K562 treated with DMSO at 1 percent for 4 hours (cell line): ENCODE data around the gene HOMER2. TPM values are rescaled to one million over a fixed set of nuclear protein-coding genes. Genes with fewer than 3 reads are reported as not detected.

ENCODE experiments used
- total RNA-seq: library from RNA; unstranded; fragments of 300-600 nt; gene quantifications from 2 replicates; pipeline ENCODE4 v1.2.3, GENCODE V29; 2022; ENCODE audit not compliant: insufficient read depth

HOMER2 gene
- 2.5 TPM in 1 of 2 replicates, not detected in the other for total RNA-seq

GRCh38 chr15:82952158-82953081, at the start of gene HOMER2:
HOMER2 (minus strand) TSS chr15:82952720; CDS start chr15:82952535, 185 bp downstream.

GRCh38 chr15:82985688-82986441, 33.3 kb upstream of the HOMER2 start, which contains the start of gene RAMAC:
RAMAC (plus strand) TSS chr15:82986210; CDS start chr15:82989019, 2,809 bp downstream.

GRCh38 chr15:82809308-82810060, 143.0 kb downstream of the HOMER2 start, which contains the start of gene WHAMM:
WHAMM (plus strand) TSS chr15:82809628; CDS start chr15:82809727, 99 bp downstream.

GRCh38 chr15:82805994-82806406, 146.5 kb downstream of the HOMER2 start, which contains the start of gene FSD2:
FSD2 (minus strand) TSS chr15:82806069; CDS start chr15:82787390, 18,679 bp downstream.

Other genes starting within 250 kb of the HOMER2 start
- gene AP3B2, start 242.8 kb downstream of the HOMER2 start, total RNA-seq, result not detected in 2 replicates
- gene FSD2, start 146.7 kb downstream of the HOMER2 start, total RNA-seq, result not detected in 2 replicates
- gene WHAMM, start 143.1 kb downstream of the HOMER2 start, total RNA-seq, result 5.4 and 7.2 TPM in 2 replicates
- gene RAMAC, start 33.5 kb upstream of the HOMER2 start, total RNA-seq, result 29.5 and 31.7 TPM in 2 replicates
- 7.0 and 34.4 TPM in 2 replicates for gene C15orf40, start 58.9 kb upstream of the HOMER2 start, total RNA-seq
- gene BTBD1, start 114.5 kb upstream of the HOMER2 start, total RNA-seq, result 50.5 and 55.1 TPM in 2 replicates
- gene TM6SF1, start 154.9 kb upstream of the HOMER2 start, total RNA-seq, result 16.0 and 16.9 TPM in 2 replicates